HG03460 (cell line): ENCODE data around the gene MRAP2.
"Not testable (repeated sequence)": the region's sequence is repeated elsewhere in the genome, so short reads cannot be mapped to it uniquely, and the experiment has no call there.

Experiments
- ATAC-seq: cut with Tn5 transposase; IDR thresholded peaks from one replicate; pipeline ENCODE4 v1.9.1; 2021; ENCODE audit not compliant: unreplicated experiment

MRAP2 gene

DNA sequence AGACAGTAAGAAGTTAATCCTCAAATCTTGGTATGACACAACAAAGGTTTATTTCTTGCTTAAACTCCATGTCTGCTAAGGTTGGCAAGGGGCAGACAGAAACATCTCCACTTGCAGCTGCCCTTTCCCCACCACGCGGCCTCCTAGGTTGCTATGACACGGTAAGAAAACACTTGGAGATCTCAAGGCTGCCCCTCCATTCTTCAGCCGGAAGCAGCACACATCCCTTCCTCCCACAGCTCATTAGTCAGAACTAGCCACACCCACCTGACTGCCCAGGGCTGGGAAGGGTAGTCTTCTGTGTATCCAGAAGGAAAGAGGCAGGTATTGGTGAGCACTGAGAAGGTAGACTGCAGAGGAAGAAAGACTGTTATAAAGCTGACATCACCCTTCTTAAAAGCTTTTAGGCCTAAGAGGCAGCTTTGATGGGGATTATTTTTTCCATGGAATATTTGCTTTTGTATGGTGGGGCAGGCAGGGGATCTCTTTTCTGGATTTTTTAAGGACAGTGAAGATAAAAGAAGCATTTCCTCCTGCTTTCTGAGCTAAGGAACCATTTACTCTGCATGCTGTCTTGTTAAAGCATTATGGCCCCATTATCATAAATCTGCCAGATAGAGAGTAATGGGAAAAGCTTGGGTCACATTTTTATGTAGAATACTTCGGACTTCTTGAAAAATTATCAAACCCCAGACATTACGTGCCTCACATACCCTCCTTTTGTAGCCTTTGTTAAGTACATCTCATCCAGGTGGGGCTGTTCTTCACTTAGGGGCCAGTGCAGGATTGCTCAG is 41.6 kb downstream of the MRAP2 start:
- ATAC-seq, result no peak

DNA sequence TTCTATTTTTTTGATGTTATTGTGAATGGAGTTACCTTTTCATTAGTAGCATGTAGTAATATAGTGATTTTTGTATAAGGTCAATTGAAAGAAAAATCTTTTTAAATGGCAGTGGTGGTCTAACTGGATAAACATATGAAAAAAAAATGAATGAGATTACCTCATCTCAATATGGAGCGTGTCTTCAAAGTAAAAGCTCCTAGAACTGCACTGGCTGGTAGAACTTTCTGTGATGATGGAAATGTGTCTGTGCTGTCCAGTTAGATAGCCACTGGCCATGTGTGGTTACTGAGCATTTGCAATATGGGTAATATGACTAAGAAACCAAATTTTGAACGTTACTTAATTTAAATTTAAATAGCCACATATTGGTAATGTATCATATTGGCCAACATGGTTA is 44.1 kb downstream of the MRAP2 start:
- ATAC-seq, result no peak

DNA sequence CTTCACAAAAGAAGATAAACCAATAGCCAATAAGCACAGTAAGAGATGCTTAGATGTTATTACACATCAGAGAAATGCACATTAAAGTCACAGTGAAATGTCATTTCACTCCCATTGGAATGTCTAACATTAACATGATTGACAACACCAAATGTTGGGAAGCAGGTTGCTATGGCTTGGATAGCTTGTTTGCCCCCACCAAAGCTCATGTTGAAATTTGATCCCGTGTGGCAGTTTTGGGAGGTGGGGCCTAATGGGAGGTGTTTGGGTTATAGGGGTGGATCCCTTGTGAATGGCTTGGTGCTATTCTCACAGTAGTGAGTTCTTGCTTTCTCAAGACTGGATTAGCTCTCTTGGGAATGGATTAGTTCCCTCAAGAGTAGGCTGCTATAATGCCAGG is 44.8 kb downstream of the MRAP2 start:
- ATAC-seq, result no peak

DNA sequence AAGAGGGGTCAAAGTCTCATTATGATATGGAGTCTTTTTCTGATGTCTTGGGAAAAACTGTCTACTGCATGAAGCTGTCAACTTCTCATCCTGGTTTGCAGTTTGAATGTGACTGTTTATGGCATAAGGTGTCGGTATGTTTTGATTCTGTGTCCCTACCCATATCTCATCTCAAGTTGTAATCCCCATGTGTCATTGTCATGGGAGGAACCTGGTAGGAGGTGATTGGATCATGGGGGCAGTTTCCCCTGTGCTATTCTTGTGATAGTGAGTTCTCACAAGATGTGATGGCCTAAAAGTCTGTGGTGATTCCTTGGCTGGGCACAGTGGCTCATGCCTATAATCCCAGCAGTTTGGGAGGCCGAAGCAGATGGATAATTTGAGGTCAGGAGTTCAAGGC is 47.6 kb downstream of the MRAP2 start:
- ATAC-seq, result no peak

DNA sequence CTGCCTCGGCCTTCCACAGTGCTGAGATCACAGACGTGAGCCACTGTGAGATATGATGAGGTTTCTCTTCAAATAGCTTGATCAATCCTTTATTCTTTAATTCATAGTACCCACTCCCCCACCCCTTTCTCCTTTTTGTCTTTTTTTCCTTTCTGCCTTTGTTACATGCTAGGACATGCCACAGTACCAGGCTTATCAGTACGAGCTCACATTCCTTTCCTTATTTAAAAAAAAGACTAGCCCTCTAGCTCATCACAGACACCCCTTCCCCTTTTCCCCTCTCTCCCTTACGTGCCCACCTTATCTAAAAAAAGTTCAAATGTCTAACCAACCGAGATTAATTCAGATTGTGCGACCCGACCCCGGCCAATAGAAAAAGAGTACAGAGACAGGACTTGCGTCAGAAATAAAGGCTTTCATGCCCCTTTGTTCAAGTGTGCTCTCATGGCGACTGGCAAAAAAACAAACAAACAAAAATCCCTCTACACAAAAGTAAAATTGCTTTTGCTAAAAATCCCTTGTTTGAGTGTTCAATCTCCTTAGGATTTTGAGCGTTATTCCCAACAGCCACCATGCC is 49.2 kb downstream of the MRAP2 start:
- no peak for ATAC-seq

DNA sequence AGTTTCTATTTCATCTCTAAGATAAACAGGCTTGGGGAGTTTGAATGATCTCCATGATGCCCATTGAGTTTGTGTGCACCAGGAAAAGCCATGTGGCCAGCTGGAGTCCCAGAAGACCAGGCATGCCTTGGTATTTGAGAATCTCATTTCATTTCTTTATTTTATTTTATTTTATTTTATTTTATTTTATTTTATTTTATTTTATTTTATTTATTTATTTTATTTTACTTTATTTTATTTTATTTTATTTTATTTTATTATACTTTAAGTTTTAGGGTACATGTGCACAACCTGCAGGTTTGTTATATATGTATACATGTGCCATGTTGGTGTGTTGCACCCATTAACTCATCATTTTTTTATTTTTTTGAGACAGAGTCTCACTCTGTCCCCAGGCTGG is 51.1 kb downstream of the MRAP2 start:
- ATAC-seq, result not testable (repeated sequence)

DNA sequence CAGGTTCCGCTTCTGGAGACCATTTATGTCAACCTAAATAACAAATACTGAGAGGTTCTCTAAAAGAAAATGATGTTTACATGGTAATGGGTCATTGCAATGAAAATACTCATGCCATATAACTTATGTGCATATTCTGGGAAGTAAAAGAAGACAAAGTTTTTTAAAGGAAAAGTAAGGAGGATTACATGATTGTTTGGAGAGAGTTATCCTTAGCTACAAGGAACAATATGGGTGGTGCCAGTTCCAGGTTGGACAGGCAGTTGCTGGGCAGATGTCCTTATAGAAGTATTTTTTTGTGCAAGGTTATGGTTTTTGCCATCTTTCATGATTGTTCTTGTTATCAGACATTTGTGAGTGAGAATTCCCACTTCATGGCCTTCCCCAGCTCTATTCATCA is 52.5 kb downstream of the MRAP2 start:
- ATAC-seq, result no peak

DNA sequence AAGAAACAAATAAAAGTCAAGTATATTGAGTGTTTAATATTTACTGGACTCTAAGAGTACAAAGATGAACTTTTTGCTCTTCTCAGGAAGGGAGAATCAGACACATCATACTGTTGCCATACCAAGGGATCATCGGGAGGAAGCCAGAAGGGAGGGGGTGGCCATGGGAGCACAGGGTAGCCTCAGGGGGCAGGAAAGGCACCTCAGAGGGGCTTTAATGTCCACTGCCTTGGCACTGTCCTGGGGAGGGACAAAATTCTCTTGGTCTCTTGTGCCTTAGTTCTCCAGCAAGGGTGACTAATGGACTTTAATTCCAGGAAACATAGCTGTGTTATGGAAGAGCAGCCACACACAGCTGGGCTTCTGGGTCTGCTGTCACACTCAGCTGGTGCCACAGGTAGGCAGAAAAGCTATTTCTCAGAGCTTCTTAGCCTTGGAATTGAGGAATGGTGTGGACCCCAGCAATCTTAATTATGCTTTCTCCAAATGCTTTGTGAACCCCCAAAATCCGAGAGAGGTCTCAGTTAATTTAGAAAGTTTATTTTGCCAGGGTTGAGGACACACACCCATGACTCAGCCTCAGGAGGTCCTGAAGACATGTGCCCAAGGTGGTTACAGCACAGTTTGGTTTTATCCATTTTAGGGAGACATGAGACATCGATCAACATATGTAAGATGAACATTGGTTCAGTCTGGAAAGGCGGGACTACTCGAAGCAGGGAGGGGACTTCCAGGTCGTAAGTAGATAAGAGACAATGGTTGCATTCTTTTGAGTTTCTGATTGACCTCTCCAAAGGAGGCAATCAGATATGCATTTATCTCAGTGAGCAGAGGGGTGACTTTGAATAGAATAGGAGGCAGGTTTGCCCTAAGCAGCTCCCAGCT is 53.2 kb downstream of the MRAP2 start:
- no peak for ATAC-seq

DNA sequence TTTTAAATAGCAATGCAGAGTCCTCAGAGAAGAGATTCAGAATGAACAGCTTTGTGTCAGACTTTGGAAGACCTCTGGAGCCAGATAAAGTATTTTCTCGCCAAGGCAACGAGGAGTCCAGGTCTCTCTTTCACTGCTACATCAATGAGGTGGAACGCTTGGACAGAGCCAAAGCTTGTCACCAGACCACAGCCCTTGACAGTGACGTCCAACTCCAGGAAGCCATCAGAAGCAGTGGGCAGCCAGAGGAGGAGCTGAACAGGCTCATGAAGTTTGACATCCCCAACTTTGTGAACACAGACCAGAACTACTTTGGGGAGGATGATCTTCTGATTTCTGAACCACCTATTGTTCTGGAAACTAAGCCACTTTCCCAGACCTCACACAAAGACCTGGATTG is 55.5 kb downstream of the MRAP2 start:
- no peak for ATAC-seq

GRCh38 chr6:84089552-84089951 is 56.0 kb downstream of the MRAP2 start:
- no peak for ATAC-seq

DNA sequence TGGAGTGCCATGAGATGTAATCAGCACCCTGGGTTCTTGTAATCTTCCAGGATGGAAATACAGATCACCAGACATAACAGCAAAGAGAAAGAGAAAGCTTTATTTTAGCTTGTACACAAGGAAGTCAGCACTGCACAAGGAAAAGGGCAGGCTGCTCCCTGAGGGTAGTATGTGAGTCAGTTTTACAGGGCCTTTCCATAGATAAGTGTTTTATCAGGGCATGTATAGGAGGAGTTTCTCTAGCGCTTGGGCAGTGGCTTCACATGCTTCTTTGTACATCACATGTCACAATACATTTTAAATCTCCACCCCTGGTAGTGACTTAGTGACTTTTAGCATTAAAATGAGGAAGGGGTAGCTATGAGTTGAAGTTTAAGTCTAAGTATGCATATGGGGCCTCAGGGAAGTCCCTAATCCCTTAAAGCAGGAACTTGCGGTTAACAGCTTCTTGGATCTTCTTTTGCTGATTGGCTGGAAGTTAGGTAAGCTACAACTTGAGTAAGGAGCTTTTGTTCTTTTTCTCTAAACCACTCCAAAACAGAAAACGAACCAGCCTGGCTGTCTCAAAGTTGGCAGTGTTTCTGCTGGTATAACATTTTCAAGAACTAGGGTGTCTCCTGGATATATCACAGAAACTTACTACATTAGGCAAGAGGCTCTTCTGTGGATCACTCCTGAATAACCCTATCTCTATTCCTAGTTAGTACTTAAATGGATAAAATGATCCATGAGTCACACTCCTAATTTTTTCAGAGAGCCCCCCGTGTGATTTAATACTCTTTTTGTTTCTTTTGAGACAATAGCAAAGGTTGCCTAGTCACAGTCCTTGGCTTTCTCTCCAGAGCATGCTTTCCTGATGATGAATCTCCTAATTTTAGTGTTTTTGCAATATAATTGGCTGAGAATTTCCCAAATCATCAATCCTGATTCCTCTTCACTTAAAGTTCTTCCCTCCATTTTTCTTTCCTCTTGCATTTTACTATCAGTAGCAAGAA is 60.2 kb downstream of the MRAP2 start:
- ATAC-seq, result no peak

DNA sequence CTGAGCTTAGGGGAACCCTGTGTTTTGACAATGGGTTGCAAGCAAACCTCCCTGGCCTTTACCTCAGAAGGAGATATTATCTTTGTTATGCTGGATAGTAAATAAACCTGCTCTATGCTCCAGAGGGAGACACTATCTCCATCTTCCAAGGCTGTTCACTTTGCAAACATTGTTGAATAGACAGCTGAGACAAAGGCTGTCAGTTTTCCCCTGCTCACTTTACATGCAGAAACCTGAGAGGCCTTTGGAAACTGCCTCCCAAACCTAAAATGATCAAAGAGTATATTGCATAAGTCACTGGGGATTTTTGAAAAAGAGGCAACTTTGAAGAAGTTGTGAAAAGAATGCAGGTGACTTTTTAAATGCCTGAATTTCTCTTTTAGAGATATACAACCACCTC is 61.6 kb downstream of the MRAP2 start:
- ATAC-seq, result no peak

GRCh38 chr6:84103029-84103428 is 69.5 kb downstream of the MRAP2 start:
- no peak for ATAC-seq

- ATAC-seq, result not testable (repeated sequence)
These were observed 71.8 kb downstream of the MRAP2 start for GRCh38 chr6:84105215-84105924.

GRCh38 chr6:84107495-84107894 is 73.9 kb downstream of the MRAP2 start:
- ATAC-seq, result no peak

GRCh38 chr6:84111351-84111750 is 77.8 kb downstream of the MRAP2 start:
- not testable (repeated sequence) for ATAC-seq

DNA sequence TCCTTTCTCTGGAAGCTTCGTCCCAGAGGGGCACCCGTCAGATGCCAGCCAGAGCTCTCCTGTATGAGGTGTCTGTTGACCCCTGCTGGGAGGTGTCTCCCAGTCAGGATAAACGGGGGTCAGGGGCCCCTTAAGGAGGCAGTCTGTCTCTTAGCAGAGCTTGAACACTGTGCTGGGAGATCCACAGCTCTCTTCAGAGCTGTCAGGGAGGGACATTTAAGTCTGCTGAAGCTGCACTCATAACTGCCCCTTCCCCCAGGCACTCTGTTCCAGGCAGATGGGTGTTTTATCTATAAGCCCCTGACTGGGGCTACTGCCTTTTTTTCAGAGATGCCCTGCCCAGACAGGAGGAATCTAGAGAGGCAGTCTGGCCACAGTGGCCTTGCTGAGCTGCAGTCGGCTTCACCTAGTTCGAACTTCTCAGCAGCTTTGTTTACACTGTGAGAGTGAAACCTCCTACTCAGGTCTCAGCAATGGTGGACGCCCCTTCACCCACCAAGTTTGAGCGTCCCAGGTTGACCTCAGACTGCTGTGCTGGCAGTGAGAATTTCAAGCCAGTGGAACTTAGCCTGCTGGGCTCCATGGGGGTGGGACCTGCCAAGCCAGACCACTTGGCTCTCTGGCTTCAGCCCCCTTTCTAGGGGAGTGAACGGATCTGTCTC is 81.5 kb downstream of the MRAP2 start:
- not testable (repeated sequence) for ATAC-seq

DNA sequence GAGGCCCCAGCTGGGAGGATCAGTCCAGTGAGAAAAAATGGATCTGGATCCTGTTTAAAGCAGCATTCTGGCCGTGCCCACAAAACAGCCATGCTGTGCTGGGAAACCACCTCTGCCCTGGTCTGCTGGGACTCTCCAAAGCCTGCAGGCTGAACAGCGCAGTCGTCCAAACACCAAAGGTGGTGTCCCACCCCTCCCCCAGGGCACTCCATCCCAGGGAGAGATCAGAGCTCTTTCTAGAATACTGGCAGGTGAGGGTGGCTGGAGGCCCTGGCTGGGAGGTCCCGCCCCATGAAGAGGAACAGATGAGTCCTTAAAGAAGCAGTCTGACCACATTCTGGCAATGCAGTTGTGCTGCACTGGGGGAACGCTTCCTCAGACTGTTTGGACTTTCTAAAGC is 84.6 kb downstream of the MRAP2 start:
- no peak for ATAC-seq

DNA sequence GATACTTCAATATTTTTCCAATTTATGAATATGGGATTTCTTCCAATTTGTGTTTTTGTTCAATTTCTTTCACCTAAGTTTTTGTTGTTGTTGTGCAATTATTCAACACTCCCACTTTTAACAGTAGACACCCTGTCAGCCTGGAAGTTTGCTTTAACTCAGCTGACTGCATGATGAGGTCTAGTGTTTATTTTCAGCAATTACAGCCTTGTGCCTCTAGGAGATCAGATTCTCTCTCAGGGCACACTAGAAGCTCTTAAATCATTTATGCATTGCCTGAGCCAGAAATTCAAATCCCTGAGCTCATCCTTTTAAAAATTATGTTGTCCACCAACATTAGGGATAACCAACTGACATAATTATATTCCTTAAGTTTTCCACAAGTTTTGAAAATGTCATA is 85.7 kb downstream of the MRAP2 start:
- ATAC-seq, result no peak
